Thyroid gland (tissue), 4 donors: ENCODE results near the gene CD80. TPM values are rescaled to one million over a fixed set of nuclear protein-coding genes. Genes with fewer than 3 reads are reported as not detected.
"Not testable (repeated sequence)": the region's sequence is repeated elsewhere in the genome, so short reads cannot be mapped to it uniquely, and the experiment has no call there.

Experiments
- DNase-seq, 2 donors: peaks; one replicate each; pipeline ENCODE4 v3.0.0-alpha.2; 2019
- H3K27ac ChIP-seq, 3 donors: fragments of 200-600 bp; sonication (generic); 1 replicate in 2 of 3; 2 replicates in 1 of 3; pipeline ENCODE4 v1.5.1; 2016 to 2019; ENCODE audit warnings: mild to moderate bottlenecking in 1 of 3, moderate library complexity in 1 of 3
- H3K27me3 ChIP-seq: fragments of 200-600 bp; sonication (generic); one replicate; pipeline ENCODE4 v1.5.1; 2019
- H3K36me3 ChIP-seq, 2 donors: fragments of 200-600 bp; sonication (generic); one replicate each; pipeline ENCODE4 v1.5.1; 2016 to 2019
- H3K4me1 ChIP-seq, 2 donors: fragments of 200-600 bp; sonication (generic); one replicate each; pipeline ENCODE4 v1.5.1; 2017 to 2019
- H3K4me3 ChIP-seq, 3 donors: fragments of 200-600 bp; sonication (generic); replicated peaks in 1 of 3; 1 replicate in 2 of 3; 2 replicates in 1 of 3; pipeline ENCODE4 v1.5.1; 2016; ENCODE audit warnings: mild to moderate bottlenecking in 1 of 3
- H3K9me3 ChIP-seq: fragments of 200-600 bp; sonication (generic); one replicate; pipeline ENCODE4 v1.5.1; 2017
- CTCF ChIP-seq, 6 experiments: fragments of 200-600 bp in 3 of 6; fragments of 450-650 bp in 3 of 6; sonication (generic) in 3 of 6; IDR thresholded peaks; one replicate each; pipeline ENCODE4 v1.5.1; 2016 to 2019; ENCODE audit warnings: antibody characterized with exemption in 6 of 6, mild to moderate bottlenecking in 2 of 6, inconsistent platforms in 1 of 6, moderate library complexity in 1 of 6
- POLR2A ChIP-seq, 2 donors: fragments of 450-650 bp; IDR thresholded peaks; one replicate each; pipeline ENCODE4 v1.6.1; 2017; ENCODE audit warnings: antibody characterized with exemption in 2 of 2, mild to moderate bottlenecking in 2 of 2, moderate library complexity in 1 of 2
- WGBS, 2 donors: methylation state at CpG; one replicate each; pipeline ENCODE4 v1.1.5; 2017; 5-methylcytosine and 5-hydroxymethylcytosine counted together
- intact Hi-C: fragments of 100-400 bp; cut with DNase I; formaldehyde crosslinking; loops from one replicate; pipeline ENCODE4 v1.15.1; 2023
- total RNA-seq, 4 donors: library from RNA; depleted of rRNA; stranded (reverse); fragments of >200 nt; gene quantifications; one replicate each; pipeline ENCODE4 v1.2.3, GENCODE V29; 2016

CD80 gene
- total RNA-seq, 4 donors from 2014 or later: 0.83 to 2.3 (median 1.1) TPM

GRCh38 chr3:119571688-119572087 lies 12.3 kb upstream of the CD80 start:
- DNase-seq: no peak
- intact Hi-C loops: no loop called here
- H3K27ac ChIP-seq: no peak overlapping the region

GRCh38 chr3:119571230-119571629 lies 11.8 kb upstream of the CD80 start:
- 100% methylated on average over 1 of the region's 1 CpG for whole genome bisulfite sequencing, 2 donors
- intact Hi-C loops: no loop called here

More at GRCh38 chr3:119571688-119572087, 12.3 kb upstream of the CD80 start:
- Histone ChIP-seq H3K36me3 (no peaks in the 10 kb centered on the region), H3K27me3 (no peaks in the 10 kb centered on the region), H3K9me3 (no peaks in the 10 kb centered on the region), H3K4me1 (peaks cover 0 to 6% of the 10 kb centered on the region in 2 donors), H3K4me3 (no peak overlapping the region)
- WGBS, 2 donors: 73 to 74% methylated on average over 5 of the region's 5 CpGs
- no peak for TF ChIP-seq POLR2A (IDR thresholded peaks at IDR 0.05)

GRCh38 chr3:119570229-119570628 lies 10.8 kb upstream of the CD80 start:
- Histone ChIP-seq H3K4me3 (no peak overlapping the region), H3K36me3 (no peaks in the 10 kb centered on the region), H3K27me3 (no peaks in the 10 kb centered on the region), H3K27ac (no peak overlapping the region), H3K4me1 (peaks cover 0 to 6% of the 10 kb centered on the region in 2 donors), H3K9me3 (no peaks in the 10 kb centered on the region)
- DNase-seq: no peak
- 76 to 87% methylated on average over 5 of the region's 5 CpGs for WGBS, 2 donors
- TF ChIP-seq POLR2A (IDR thresholded peaks at IDR 0.05): no peak
- TF ChIP-seq CTCF (IDR thresholded peaks at IDR 0.05): no peak
- intact Hi-C loops: no loop called here

More at GRCh38 chr3:119571230-119571629, 11.8 kb upstream of the CD80 start:
- Histone ChIP-seq H3K4me1 (peaks cover 0 to 6% of the 10 kb centered on the region in 2 donors), H3K36me3 (no peaks in the 10 kb centered on the region), H3K27ac (no peak overlapping the region), H3K4me3 (no peak overlapping the region), H3K27me3 (no peaks in the 10 kb centered on the region), H3K9me3 (no peaks in the 10 kb centered on the region)
- no peak for DNase-seq
- TF ChIP-seq CTCF (IDR thresholded peaks at IDR 0.05) (no peak), POLR2A (IDR thresholded peaks at IDR 0.05) (no peak)

- intact Hi-C loops: no loop called here
- Histone ChIP-seq H3K9me3 (no peaks in the 10 kb centered on the region), H3K27me3 (no peaks in the 10 kb centered on the region), H3K36me3 (no peaks in the 10 kb centered on the region), H3K4me1 (peaks cover 0 to 6% of the 10 kb centered on the region in 2 donors), H3K27ac (no peak overlapping the region), H3K4me3 (no peak overlapping the region)
- DNase-seq: no peak
- TF ChIP-seq CTCF (IDR thresholded peaks at IDR 0.05): no peak
- TF ChIP-seq POLR2A (IDR thresholded peaks at IDR 0.05): no peak
- 93 to 100% methylated on average over 4 of the region's 4 CpGs for WGBS, 2 donors
These were observed 9.7 kb upstream of the CD80 start for GRCh38 chr3:119569156-119569555.

- DNase-seq, H3K4me1 ChIP-seq, H3K36me3 ChIP-seq, intact Hi-C loops, H3K4me3 ChIP-seq, H3K27ac ChIP-seq, H3K27me3 ChIP-seq, H3K9me3 ChIP-seq: not testable (repeated sequence)
- 91 to 100% methylated on average over 2 of the region's 2 CpGs for WGBS, 2 donors
These were observed 3.9 kb upstream of the CD80 start for GRCh38 chr3:119563334-119563733.

GRCh38 chr3:119562307-119562961 lies 3.0 kb upstream of the CD80 start:
- DNase-seq: no peak
- no peaks in the 10 kb centered on the region for H3K4me1 ChIP-seq
- H3K27ac ChIP-seq: no peak overlapping the region
- H3K27me3 ChIP-seq: no peaks in the 10 kb centered on the region
- no peaks in the 10 kb centered on the region for H3K36me3 ChIP-seq
- TF ChIP-seq POLR2A (IDR thresholded peaks at IDR 0.05) (no peak), CTCF (IDR thresholded peaks at IDR 0.05) (no peak)
- no peak overlapping the region for H3K4me3 ChIP-seq
- intact Hi-C loops: no loop called here
- no peaks in the 10 kb centered on the region for H3K9me3 ChIP-seq
- 62 to 76% methylated on average over 6 of the region's 6 CpGs for WGBS, 2 donors
